Kidney (tissue), 14 donors: ENCODE measurements around the gene GRIP2. TPM values are rescaled to one million over a fixed set of nuclear protein-coding genes. Genes with fewer than 3 reads are reported as not detected.

Experiments
- DNase-seq, 5 donors: peaks; one replicate each; pipeline ENCODE4 v3.0.0-alpha.2; 2013 to 2020
- FAIRE-seq: peaks from 2 replicates; lab custom pipeline; 2012; peaks lifted over from hg19 to GRCh38; lab: Jason Lieb, UNC
- H3K27ac ChIP-seq, 2 donors: one replicate each; pipeline ENCODE4 v1.7.0; 2013; ENCODE audit warnings: low read depth in 2 of 2, low read length in 2 of 2, inconsistent platforms in 1 of 2
- H3K27me3 ChIP-seq: one replicate; pipeline ENCODE4 v1.7.1; 2013; ENCODE audit warnings: low read length, inconsistent platforms; ENCODE audit not compliant: control insufficient read depth, insufficient read depth
- H3K36me3 ChIP-seq, 3 donors: one replicate each; pipeline versions ENCODE4 v1.7.0 to v1.7.1; 2013; ENCODE audit warnings: low read length in 3 of 3, control low read depth in 1 of 3, inconsistent platforms in 1 of 3; ENCODE audit not compliant: insufficient read depth in 3 of 3, control insufficient read depth in 2 of 3
- H3K4me1 ChIP-seq, 3 donors: one replicate each; pipeline versions ENCODE4 v1.7.0 to v1.7.1; 2013; ENCODE audit warnings: low read length in 3 of 3, inconsistent platforms in 1 of 3, low read depth in 1 of 3; ENCODE audit not compliant: control insufficient read depth in 2 of 3, insufficient read depth in 2 of 3
- H3K4me3 ChIP-seq, 3 donors: one replicate each; pipeline versions ENCODE4 v1.7.0 to v1.8.1; 2013; ENCODE audit warnings: low read length in 3 of 3, control low read depth in 1 of 3, inconsistent platforms in 1 of 3
- H3K9ac ChIP-seq, 3 donors: one replicate each; pipeline versions ENCODE4 v1.7.0 to v1.7.1; 2013; ENCODE audit warnings: low read length in 3 of 3, control low read depth in 1 of 3, inconsistent platforms in 1 of 3
- H3K9me3 ChIP-seq, 3 donors: one replicate each; pipeline versions ENCODE4 v1.7.0 to v1.7.1; 2013; ENCODE audit warnings: low read length in 3 of 3, control low read depth in 1 of 3, inconsistent platforms in 1 of 3; ENCODE audit not compliant: control insufficient read depth in 2 of 3, insufficient read depth in 1 of 3
- CTCF ChIP-seq: IDR thresholded peaks from 3 replicates; pipeline ENCODE4 v1.5.1; 2012; ENCODE audit warnings: mild to moderate bottlenecking, moderate library complexity, borderline replicate concordance; ENCODE audit not compliant: insufficient read depth; ENCODE audit errors: extremely low read depth
- intact Hi-C: fragments of 100-400 bp; cut with DNase I; formaldehyde crosslinking; loops from one replicate; pipeline ENCODE4 v1.11.1; 2022
- polyA plus RNA-seq: library from polyadenylated mRNA; stranded (reverse); fragments of 350-450 nt; fragmentation: Illumina TruSeq; extraction: RNeasy Lipid Tissue Mini Kit (QIAGEN cat#74804); gene quantifications from one replicate; pipeline ENCODE4 v1.2.3, GENCODE V29; 2014; ENCODE audit warnings: low read depth, low replicate concordance; ENCODE audit not compliant: insufficient read depth
- total RNA-seq: library from RNA; stranded (reverse); fragmentation: NEBNext Ultra II Directional; extraction: Animal tissue kit (Norgen Biotek cat#: 25700); gene quantifications from one replicate; pipeline ENCODE4 v1.2.1, GENCODE V29; 2021
- donor health status: control.
- donor health status: control.
- donor health status: control.
- donor health status: control.
- donor health status: control.
- donor health status: DM: yes; HTN: yes; CAD: no.
- donor health status: Normal renal cell carcinoma (clear cell type).

GRIP2 gene
- total and polyA plus RNA-seq, 2 donors from 2014 or later = 3.0 to 3.2 TPM

GRCh38 chr3:14552717-14553116, 12.6 kb upstream of the GRIP2 start:
- no peak for TF ChIP-seq CTCF
- Histone ChIP-seq H3K27me3 (no peaks in the 10 kb centered on the region), H3K36me3 (no peaks in the 10 kb centered on the region), H3K4me1 (peaks cover 0 to 10% (median 0%) of the 10 kb centered on the region in 3 donors), H3K9ac (no peak overlapping the region), H3K4me3 (no peak overlapping the region), H3K9me3 (no peaks in the 10 kb centered on the region), H3K27ac (no peak overlapping the region)
- FAIRE-seq (no peak), DNase-seq (no peak)
- intact Hi-C loops = no loop called here

GRCh38 chr3:14552041-14552648, 12.0 kb upstream of the GRIP2 start:
- no peak for FAIRE-seq
- peak in 1 of 5 donors; percentile 29 for DNase-seq
- Histone ChIP-seq H3K27ac (no peak overlapping the region), H3K27me3 (no peaks in the 10 kb centered on the region), H3K9me3 (no peaks in the 10 kb centered on the region), H3K9ac (no peak overlapping the region), H3K4me1 (peaks cover 0 to 10% (median 0%) of the 10 kb centered on the region in 3 donors), H3K36me3 (no peaks in the 10 kb centered on the region), H3K4me3 (no peak overlapping the region)
- no peak for TF ChIP-seq CTCF
- intact Hi-C loops = no loop called here

GRCh38 chr3:14550651-14551611, 10.8 kb upstream of the GRIP2 start:
- peak in 1 of 5 donors; percentile 70 for DNase-seq
- no peak overlapping the region for H3K9ac ChIP-seq
- no peak for FAIRE-seq
- H3K4me3 ChIP-seq = no peak overlapping the region
- TF ChIP-seq CTCF = no peak
- no peaks in the 10 kb centered on the region for H3K9me3 ChIP-seq
- H3K27me3 ChIP-seq = no peaks in the 10 kb centered on the region
- H3K4me1 ChIP-seq = peaks cover 0 to 10% (median 0%) of the 10 kb centered on the region in 3 donors
- H3K27ac ChIP-seq = no peak overlapping the region
- intact Hi-C loops = no loop called here
- H3K36me3 ChIP-seq = no peaks in the 10 kb centered on the region
